ENCODE results near the gene MINDY2.
"Not testable (repeated sequence)": the region's sequence is repeated elsewhere in the genome, so short reads cannot be mapped to it uniquely, and the experiment has no call there.

MINDY2 gene

DNA sequence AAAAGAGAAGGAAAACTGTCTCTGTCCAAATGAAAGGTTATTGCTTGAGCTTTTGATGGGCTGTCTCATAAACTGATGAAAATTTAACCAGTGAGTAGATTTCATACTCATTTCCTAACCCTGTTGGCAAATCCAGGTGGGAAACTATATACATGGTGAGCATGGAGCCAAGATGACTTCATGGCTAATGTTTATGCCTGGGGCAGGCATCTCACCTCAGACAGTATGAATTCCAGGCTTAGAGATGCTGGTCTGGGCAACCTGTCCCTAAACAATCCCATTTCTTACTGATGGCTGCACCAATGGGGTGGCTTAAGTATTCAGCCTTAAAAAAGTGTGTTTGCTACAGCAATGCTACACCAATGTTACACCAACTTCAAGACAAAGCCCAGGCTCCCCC, 104.2 kb downstream of the MINDY2 start:
- H3K4me1 Mint-ChIP-seq (ENCODE audit: low read depth), result no peaks in the 10 kb centered on the region
- H3K4me3 Mint-ChIP-seq, result no peak overlapping the region

DNA sequence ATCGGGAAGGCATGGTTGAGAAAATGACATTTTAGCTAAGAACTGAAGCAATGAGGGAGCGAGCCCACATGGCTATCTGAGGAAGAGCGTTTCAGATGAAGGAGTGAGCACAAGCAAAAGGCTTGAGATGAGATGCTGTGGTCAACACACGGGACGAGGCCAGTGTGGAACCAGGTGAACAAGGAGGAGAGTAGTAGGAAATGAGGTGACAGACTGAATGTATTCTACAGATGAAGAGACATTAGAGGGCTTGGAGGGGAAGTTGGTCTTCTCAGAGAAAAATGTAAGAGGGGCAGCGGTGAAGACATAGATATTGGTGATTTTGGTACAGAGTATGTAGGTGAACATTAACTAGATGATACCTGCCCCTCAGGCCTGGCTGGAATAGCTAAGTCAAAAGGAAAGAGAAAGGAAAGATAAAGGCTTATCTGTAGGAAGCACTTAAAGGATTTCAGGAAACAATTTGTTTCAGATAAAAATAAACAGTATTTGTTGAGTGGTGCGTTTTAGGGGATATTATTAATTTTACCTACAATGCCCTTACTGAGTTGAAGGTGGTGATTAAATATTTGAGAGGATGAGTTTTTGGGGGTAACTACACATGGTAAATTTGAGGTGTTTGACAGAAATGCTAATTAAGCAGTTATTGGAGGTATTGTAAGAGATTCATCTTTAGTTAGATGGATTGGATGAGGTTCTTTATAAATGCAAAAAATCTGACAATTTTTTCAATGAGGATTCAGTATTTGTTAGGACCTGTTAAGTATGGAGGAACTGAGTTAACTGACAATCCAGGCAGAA, 105.4 kb downstream of the MINDY2 start:
- no peaks in the 10 kb centered on the region for H3K9me3 Mint-ChIP-seq (ENCODE audit: low read depth)
- peak overlapping the region; percentile 1 for H3K27ac Mint-ChIP-seq
- no peaks in the 10 kb centered on the region for H3K4me1 Mint-ChIP-seq (ENCODE audit: low read depth)

More for the DNA sequence above, 104.2 kb downstream of the MINDY2 start:
- H3K36me3 Mint-ChIP-seq, result peaks cover 22% of the 10 kb centered on the region
- no peaks in the 10 kb centered on the region for H3K9me3 Mint-ChIP-seq (ENCODE audit: low read depth)
- no peak overlapping the region for H3K27ac Mint-ChIP-seq
- no peaks in the 10 kb centered on the region for H3K27me3 Mint-ChIP-seq

DNA sequence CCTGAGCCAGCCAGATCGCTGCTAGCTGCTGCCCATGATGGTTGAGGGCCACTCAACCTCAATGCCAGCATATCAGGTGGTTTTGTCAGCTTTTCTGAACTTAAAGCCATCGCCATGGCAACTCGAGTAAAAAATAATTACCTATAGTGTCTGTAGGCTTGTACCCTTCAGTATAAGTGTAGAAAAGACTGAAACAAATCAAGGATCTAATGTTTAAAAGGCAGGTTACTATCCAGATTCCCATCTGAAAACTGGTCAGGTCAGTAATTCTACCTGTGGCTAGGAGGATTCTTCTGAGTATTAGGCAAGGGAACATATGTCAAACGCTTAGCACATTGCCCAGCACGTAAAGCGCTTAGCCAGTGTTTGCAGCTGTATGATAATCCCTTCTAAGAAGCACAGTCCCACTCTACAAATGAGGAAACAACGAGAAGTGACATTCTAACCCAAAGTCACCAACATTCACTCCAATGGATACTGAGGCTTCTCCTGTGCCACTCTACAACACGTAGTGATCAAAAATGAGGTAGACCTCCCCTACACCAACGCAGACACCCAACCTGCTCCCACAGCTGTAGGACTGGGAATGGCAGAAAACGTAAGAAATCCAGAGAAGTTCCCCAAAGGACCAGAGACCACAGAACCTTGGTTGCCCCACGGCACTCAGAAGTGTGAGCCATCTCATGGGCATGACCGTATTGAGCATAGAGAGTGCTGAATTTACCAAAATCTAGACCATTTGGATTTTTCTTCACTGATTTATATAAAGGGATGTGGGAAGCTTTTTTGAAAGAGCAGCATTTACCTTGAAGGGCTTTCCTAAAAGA, 107.1 kb downstream of the MINDY2 start:
- H3K27me3 Mint-ChIP-seq, result no peaks in the 10 kb centered on the region
- H3K9me3 Mint-ChIP-seq (ENCODE audit: low read depth), result no peaks in the 10 kb centered on the region
- peaks cover 2% of the 10 kb centered on the region for H3K4me1 Mint-ChIP-seq (ENCODE audit: low read depth)
- no peak overlapping the region for H3K27ac Mint-ChIP-seq
- H3K36me3 Mint-ChIP-seq, result peaks cover 30% of the 10 kb centered on the region
- no peak overlapping the region for H3K4me3 Mint-ChIP-seq

More for the DNA sequence above, 105.4 kb downstream of the MINDY2 start:
- no peak overlapping the region for H3K4me3 Mint-ChIP-seq
- no peaks in the 10 kb centered on the region for H3K27me3 Mint-ChIP-seq
- peaks cover 23% of the 10 kb centered on the region for H3K36me3 Mint-ChIP-seq

DNA sequence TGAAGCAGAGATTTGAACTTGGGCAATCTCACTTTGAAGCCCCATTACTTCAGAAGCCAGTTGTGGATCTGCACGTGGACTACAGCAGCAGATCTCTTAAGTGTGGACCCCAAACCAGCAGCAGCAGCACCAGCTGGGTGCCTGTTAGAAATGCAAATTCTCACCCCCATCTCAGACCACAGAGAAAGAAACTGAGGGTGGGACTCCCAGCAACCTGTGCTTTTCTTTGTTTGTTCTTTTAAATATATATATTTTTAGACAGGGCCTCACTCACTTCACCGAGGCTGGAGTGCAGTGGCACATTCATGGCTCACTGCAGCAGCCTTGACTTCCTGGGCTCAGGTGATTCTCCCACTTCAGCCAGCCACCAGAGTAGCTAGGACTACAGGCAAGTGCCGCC, 109.2 kb downstream of the MINDY2 start:
- H3K4me3 Mint-ChIP-seq, result no peak overlapping the region
- no peak overlapping the region for H3K27ac Mint-ChIP-seq
- H3K4me1 Mint-ChIP-seq (ENCODE audit: low read depth), result peaks cover 2% of the 10 kb centered on the region
- H3K36me3 Mint-ChIP-seq, result peaks cover 39% of the 10 kb centered on the region
- H3K27me3 Mint-ChIP-seq, result no peaks in the 10 kb centered on the region
- H3K9me3 Mint-ChIP-seq (ENCODE audit: low read depth), result no peaks in the 10 kb centered on the region

DNA sequence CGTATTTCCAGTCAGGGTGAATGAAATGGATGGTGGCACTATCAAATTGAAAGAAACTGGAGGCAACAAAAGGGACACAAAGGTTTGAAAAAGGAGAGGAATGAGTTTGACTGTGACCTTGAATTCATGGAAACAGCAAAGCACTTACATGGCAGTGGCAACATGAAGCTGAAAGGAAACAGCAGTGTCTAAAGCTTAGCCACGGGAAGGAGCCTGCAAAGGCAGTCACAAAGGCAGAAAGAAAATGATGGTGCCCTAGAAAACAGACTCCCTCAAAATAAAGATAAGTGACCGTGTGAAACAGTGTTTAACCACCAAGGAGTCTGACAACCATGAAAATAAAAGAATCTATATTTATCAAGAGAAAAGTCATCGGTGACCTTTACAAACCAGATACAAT, 111.1 kb downstream of the MINDY2 start:
- Mint-ChIP-seq H3K36me3 (peaks cover 33% of the 10 kb centered on the region), H3K27ac (peak overlapping the region; percentile 54), H3K27me3 (no peaks in the 10 kb centered on the region), H3K9me3 (ENCODE audit: low read depth) (no peaks in the 10 kb centered on the region), H3K4me3 (no peak overlapping the region), H3K4me1 (ENCODE audit: low read depth) (peaks cover 2% of the 10 kb centered on the region)

DNA sequence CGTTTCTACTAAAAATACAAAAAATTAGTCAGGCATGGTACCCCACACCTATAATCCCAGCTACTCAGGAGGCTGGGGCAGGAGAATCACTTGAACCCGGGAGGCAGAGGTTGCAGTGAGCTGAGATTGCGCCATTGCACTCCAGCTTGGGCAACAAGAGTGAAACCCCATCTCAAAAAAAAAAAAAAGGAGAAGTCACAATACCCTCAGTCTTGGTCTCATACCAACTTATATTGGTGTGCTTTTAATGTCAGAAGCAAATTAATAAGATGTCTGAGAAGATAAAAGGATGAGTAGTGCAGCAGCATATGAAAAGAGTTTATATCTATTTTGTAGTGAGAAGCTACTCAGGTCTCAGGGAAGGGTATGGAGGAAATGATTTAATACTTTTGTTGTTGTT, 112.8 kb downstream of the MINDY2 start:
- H3K36me3 Mint-ChIP-seq, result peaks cover 31% of the 10 kb centered on the region
- not testable (repeated sequence) for H3K27me3 Mint-ChIP-seq; H3K4me3 Mint-ChIP-seq; H3K9me3 Mint-ChIP-seq (ENCODE audit: low read depth); H3K27ac Mint-ChIP-seq; H3K4me1 Mint-ChIP-seq (ENCODE audit: low read depth)

DNA sequence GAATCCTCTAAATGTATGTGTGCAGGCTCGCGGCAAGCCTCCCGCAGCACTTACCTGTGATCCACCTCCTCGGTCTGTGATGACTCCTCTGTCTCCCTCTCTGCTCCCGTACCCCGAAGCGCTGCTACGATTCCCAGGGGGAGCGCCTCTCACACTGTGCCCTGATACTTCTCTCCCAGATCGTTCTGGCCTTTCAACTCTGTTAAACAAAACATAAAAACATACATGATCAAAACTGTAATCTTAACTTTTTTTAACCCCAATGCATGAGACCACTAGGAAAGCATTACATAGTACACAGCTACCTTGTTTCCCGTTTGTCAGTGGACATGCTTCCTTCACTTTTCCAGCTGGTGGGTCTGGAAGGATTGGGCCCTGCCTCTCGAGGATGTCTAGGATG, 115.8 kb downstream of the MINDY2 start:
- Mint-ChIP-seq H3K4me1 (ENCODE audit: low read depth) (peaks cover 7% of the 10 kb centered on the region), H3K4me3 (no peak overlapping the region), H3K27ac (peak overlapping the region; percentile 46), H3K27me3 (no peaks in the 10 kb centered on the region), H3K9me3 (ENCODE audit: low read depth) (no peaks in the 10 kb centered on the region), H3K36me3 (peaks cover 31% of the 10 kb centered on the region)

DNA sequence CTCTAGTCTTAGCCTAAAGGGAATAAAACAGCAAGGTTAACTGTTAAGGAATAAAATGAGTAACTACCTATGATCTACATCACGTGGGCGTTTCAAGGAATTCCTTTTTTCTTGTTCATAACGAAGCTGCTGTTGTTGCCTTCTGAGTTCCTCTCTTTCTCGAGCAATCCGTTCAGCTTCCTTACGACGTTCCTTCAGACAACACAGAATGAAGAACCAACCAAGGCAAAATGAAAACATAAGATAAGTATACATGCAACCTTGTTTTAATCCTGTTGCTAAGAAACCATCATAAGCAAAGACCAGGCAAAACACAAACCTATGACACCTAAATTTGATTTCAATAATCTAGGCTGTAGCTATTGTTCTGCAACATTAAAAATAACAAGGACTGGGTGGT, 118.3 kb downstream of the MINDY2 start:
- Mint-ChIP-seq H3K4me3 (no peak overlapping the region), H3K9me3 (ENCODE audit: low read depth) (no peaks in the 10 kb centered on the region), H3K36me3 (peaks cover 29% of the 10 kb centered on the region), H3K27ac (peak overlapping the region; percentile 18), H3K27me3 (no peaks in the 10 kb centered on the region), H3K4me1 (ENCODE audit: low read depth) (peaks cover 6% of the 10 kb centered on the region)

DNA sequence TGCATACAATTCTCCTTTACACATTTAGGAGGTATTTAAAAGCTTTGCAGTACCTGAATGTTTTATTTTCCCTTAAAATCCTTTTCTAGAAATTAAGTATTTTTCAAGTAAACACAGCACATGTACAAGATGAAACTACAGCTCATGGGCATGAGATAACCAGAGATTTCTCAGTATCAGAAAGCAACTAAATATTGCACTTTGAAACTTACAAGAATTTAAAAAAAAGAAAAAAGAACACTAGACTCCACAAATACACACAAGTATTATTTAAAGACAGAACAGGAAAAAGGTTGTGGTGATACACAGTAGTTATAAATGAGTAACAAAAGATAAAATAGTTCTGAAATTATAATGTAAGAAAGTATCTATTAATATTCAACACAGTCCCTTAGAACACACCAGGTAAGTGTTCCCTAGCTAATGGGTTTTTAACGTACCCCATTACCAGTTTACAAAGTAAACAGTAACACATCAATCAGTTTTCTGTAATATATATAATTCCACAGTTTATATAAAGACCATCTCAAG, 127.1 kb downstream of the MINDY2 start:
- peaks cover 12% of the 10 kb centered on the region for H3K36me3 Mint-ChIP-seq
- H3K27me3 Mint-ChIP-seq, result no peaks in the 10 kb centered on the region
- H3K4me3 Mint-ChIP-seq, result no peak overlapping the region
- H3K27ac Mint-ChIP-seq, result no peak overlapping the region
- H3K4me1 Mint-ChIP-seq (ENCODE audit: low read depth), result peaks cover 7% of the 10 kb centered on the region
- no peaks in the 10 kb centered on the region for H3K9me3 Mint-ChIP-seq (ENCODE audit: low read depth)

DNA sequence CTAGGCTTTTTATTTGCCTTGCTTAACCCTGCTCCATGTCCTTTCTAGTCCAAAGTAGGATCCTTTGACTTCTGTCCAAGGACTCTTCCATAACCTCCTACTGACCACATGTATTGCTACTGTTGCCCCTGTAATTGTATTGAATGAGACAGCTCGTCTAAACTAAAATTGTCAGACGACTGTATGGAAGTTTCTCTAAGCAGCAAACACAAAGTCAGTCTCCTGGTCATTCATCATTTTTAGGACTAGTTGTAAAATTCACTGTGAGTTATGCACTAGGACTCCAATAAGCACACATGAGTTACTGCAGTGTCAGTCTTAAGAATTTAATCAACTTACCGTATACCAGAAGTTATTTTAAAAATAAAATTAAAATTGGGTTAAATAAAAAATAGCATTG, 129.5 kb downstream of the MINDY2 start:
- no peaks in the 10 kb centered on the region for H3K9me3 Mint-ChIP-seq (ENCODE audit: low read depth)
- no peaks in the 10 kb centered on the region for H3K27me3 Mint-ChIP-seq
- peaks cover 5% of the 10 kb centered on the region for H3K36me3 Mint-ChIP-seq
- H3K4me3 Mint-ChIP-seq, result no peak overlapping the region
- peaks cover 7% of the 10 kb centered on the region for H3K4me1 Mint-ChIP-seq (ENCODE audit: low read depth)
- H3K27ac Mint-ChIP-seq, result no peak overlapping the region

DNA sequence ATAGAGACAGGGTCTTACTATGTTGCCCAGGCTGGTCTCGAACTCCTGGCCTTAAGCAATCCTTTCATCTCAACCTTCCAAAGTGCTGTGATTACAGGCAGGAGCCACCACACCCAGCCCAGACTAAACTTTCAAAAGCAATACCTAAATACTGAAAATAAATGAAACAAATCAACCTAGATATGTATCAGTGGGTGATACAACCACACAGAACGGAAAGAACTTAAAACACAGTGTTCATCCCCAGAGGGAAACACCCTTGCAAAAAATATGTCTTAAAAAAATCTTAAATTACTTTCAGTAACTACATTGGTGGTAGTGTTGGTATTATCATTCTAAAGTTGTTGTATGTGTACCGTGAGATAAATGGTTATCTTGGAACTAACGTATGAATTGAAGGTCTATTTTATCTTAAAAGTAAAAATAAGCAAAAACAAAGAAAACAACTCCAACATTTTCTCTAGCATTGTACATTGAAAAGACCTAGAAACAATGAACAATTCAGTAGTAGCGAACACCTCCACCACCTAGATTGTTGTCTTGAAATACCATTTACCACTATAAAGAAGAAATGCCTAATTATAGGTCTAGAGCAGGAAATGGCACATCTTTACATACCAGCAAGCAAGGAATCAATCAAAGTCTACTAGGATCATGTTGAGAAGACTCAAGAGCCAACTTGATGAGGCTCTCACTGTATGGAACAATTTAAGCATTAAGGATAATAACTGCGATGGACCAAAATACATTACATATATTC, 137.6 kb downstream of the MINDY2 start:
- Mint-ChIP-seq H3K9me3 (ENCODE audit: low read depth) (no peaks in the 10 kb centered on the region), H3K4me1 (ENCODE audit: low read depth) (peaks cover 52% of the 10 kb centered on the region), H3K36me3 (peaks cover 12% of the 10 kb centered on the region), H3K4me3 (peak overlapping the region; percentile 12), H3K27me3 (no peaks in the 10 kb centered on the region), H3K27ac (peak overlapping the region; percentile 28)

DNA sequence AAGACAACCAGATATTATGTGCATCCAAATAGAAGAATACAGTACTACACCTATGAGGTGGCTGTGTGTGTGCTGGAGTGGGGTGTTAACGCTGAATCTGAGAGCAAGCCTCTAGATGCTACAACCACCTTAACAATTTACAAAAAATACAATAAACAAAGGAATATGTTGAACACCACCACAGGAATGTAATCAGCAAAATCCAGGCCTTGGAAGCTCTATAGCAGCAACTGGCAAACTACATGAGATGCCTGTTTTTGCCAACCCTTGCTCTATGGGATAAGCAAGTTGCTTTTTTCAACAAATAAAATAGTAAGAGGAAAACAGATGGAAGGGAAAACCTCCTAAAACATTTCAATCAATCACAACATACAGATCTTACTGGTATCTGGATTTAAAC, 138.5 kb downstream of the MINDY2 start:
- Mint-ChIP-seq H3K36me3 (peaks cover 19% of the 10 kb centered on the region), H3K4me1 (ENCODE audit: low read depth) (peaks cover 58% of the 10 kb centered on the region), H3K27me3 (no peaks in the 10 kb centered on the region), H3K9me3 (ENCODE audit: low read depth) (no peaks in the 10 kb centered on the region), H3K4me3 (peak overlapping the region; percentile 20), H3K27ac (peak overlapping the region; percentile 28)

DNA sequence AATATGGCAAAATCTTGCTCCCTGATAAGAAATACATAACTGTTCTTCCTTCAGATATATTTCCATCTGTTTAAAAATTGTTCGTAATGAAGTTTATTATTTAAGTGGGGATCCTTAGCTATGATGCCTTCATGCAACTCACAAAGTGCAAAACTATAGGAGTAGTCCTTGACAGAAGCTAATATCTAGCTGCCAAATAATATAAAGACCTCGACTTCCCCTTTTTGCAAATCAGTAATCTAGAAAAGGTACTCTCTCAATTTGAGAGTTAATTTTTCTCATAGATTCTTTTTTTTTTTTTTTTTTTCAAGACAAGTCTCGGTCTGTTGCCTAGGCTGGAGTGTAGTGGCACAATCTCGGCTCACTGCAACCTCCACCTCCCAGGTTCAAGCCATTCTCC, 139.4 kb downstream of the MINDY2 start:
- H3K4me3 Mint-ChIP-seq, result no peak overlapping the region
- no peaks in the 10 kb centered on the region for H3K27me3 Mint-ChIP-seq
- H3K27ac Mint-ChIP-seq, result no peak overlapping the region
- peaks cover 19% of the 10 kb centered on the region for H3K36me3 Mint-ChIP-seq
- no peaks in the 10 kb centered on the region for H3K9me3 Mint-ChIP-seq (ENCODE audit: low read depth)
- peaks cover 58% of the 10 kb centered on the region for H3K4me1 Mint-ChIP-seq (ENCODE audit: low read depth)

Data from activated naive CD8-positive, alpha-beta T cell (primary cell).